NOMO-1 treated with dmso at 0.1 percent for 144 hours (cell line): Measurements from ENCODE around the gene ATP5F1A.
"Not testable (repeated sequence)": the region's sequence is repeated elsewhere in the genome, so short reads cannot be mapped to it uniquely, and the experiment has no call there.

Source experiments
- DNase-seq: peaks from one replicate; lab custom pipeline; 2025; ENCODE audit not compliant: unreplicated experiment; lab: John Stamatoyannopoulos, UW

The ATP5F1A gene

GRCh38 chr18:46048641-46049040 is 49.5 kb downstream of the ATP5F1A start:
- no peak for DNase-seq

GRCh38 chr18:46047369-46047768 is 50.7 kb downstream of the ATP5F1A start:
- DNase-seq = not testable (repeated sequence)

DNA sequence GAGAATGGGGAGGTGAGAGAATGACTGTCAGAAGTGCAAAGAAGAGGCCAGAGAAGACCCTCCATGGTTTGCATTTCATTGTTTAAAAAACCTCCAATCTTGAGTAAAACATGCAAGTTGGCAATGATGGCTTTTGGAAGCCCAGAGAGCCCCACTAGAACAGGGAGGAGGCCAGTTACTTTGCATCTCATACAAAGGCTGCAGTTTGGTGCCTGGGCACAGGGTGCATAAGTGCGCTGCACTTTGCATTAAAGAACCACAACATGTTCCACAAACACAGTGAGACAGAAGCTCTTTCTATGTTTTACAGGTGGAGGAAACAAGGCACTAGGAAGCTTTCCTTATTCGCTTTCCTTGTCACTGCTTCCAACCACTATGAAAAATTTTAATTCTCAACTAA is 51.4 kb downstream of the ATP5F1A start:
- DNase-seq = no peak

- no peak for DNase-seq
Observed at GRCh38 chr18:46046126-46046525, 52.0 kb downstream of the ATP5F1A start.

DNA sequence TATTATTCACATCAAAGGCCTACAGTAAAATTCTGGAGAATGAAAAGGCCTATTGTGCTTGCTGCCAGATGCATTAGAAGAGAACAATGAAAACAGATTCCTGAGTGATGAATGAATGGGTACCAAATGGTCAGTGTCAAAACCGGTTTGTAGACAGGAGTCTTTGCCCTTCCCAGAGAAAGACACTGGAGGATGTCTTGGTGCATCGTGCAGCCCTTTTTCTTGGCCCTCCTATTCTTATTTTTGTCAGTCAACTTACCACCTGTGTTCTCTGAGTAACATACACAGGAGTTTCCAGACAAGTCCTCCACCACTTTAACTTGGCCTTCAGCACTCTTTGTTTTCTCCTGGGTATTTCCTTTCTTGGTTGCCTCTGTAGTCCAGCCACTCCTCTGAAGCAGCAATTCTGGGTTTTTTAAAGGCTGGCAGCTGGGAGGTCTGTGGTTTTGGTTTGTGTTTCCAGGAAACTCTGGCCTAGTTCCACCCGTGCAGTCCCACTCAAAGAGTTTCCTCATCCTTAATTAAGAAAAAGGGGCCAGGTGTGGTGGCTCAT is 55.4 kb downstream of the ATP5F1A start:
- no peak for DNase-seq

GRCh38 chr18:46040747-46041104 is 57.4 kb downstream of the ATP5F1A start:
- no peak for DNase-seq

- no peak for DNase-seq
Observed at GRCh38 chr18:46040033-46040746, 57.9 kb downstream of the ATP5F1A start.

- DNase-seq = no peak
Observed at GRCh38 chr18:46037512-46038305, 60.4 kb downstream of the ATP5F1A start.

DNA sequence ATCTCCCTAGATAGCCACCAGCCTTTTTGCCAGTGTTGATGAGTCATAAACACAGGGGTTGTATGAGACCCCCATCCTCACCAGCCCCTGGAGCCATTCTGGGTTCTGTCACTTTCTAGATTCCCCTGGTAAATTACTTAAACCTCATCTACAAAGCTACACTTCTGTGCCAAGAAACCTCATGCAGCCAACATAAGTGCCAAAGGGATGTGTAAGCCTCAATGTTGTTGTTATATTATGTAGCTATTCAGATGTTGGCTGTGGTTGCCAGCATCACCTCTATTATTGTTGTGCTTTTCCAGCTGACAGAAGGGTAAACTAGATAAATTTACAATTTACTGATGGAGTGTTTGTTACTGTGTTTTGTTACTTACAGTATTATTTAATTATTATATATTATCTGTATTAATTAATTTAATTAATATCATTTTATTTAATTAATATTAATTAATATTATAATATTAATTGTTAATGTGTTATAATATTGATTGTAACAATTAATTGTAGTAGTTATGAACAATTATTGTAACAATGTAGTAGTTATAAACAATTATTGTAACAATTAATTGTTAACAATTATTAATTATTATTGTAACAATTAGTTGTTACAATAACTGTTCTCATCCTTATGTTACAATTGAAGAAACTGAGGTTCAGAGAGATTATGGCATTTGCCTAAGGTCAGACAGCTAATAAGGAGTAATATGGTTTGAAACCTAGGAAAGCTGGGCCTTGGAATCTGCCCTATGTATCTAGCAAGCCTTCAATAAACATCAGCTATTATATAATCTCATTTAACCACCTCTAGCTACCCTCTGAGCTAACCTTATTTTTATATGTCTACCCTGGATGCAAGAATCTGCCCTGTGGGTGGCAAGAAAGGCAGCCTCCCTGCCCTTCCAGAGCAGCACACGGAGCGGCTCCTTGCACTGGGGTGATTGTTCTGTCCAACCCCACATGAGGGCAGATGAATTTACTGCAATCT is 62.1 kb downstream of the ATP5F1A start:
- DNase-seq = no peak

GRCh38 chr18:46034230-46034629 is 63.9 kb downstream of the ATP5F1A start:
- DNase-seq = no peak

- DNase-seq = no peak
Observed at GRCh38 chr18:46031741-46032140, 66.4 kb downstream of the ATP5F1A start.
